GM23338 (cell line): Measurements from ENCODE around the gene THAP9. TPM values are rescaled to one million over a fixed set of nuclear protein-coding genes. Genes with fewer than 3 reads are reported as not detected.

Source experiments
- ATAC-seq: fragments of 200-7000 bp; cut with Tn5 transposase; 3 replicates; pipeline ENCODE4 v1.9.1; 2020
- DNase-seq: peaks from one replicate; pipeline ENCODE4 v3.0.0-alpha.2; 2015; ENCODE audit warnings: low spot score
- H2AFZ ChIP-seq: fragments of 200-600 bp; sonication (generic); 2 replicates; pipeline ENCODE4 v1.8.0; 2016; ENCODE audit warnings: antibody characterized with exemption, mild to moderate bottlenecking, moderate library complexity
- H3F3A ChIP-seq: fragments of 200-600 bp; sonication (generic); replicated peaks from 2 replicates; pipeline ENCODE4 v1.8.0; 2017; ENCODE audit warnings: antibody characterized with exemption, mixed run types, low read depth
- H3K27ac ChIP-seq: fragments of 200-600 bp; sonication (generic); 2 replicates; pipeline ENCODE4 v1.6.1; 2016; ENCODE audit warnings: low read depth
- H3K27me3 ChIP-seq: fragments of 200-600 bp; sonication (generic); 2 replicates; pipeline ENCODE4 v1.8.0; 2016; ENCODE audit warnings: mild to moderate bottlenecking, mixed run types, moderate library complexity; ENCODE audit not compliant: insufficient read depth
- H3K36me3 ChIP-seq: fragments of 200-600 bp; sonication (generic); 2 replicates; pipeline ENCODE4 v1.8.0; 2016; ENCODE audit warnings: mild to moderate bottlenecking; ENCODE audit not compliant: insufficient read depth
- H3K4me1 ChIP-seq: fragments of 200-600 bp; sonication (generic); 2 replicates; pipeline ENCODE4 v1.8.0; 2016; ENCODE audit warnings: mild to moderate bottlenecking, moderate library complexity; ENCODE audit not compliant: insufficient read depth
- H3K4me2 ChIP-seq: fragments of 200-600 bp; sonication (generic); 2 replicates; pipeline ENCODE4 v1.7.1; 2017; ENCODE audit warnings: mixed run types
- H3K4me3 ChIP-seq: fragments of 200-600 bp; sonication (generic); 2 replicates; pipeline ENCODE4 v1.6.1; 2016; ENCODE audit warnings: mixed run types
- H3K79me2 ChIP-seq: fragments of 200-600 bp; sonication (generic); replicated peaks from 2 replicates; pipeline ENCODE4 v1.8.0; 2017; ENCODE audit warnings: mild to moderate bottlenecking; ENCODE audit not compliant: insufficient read depth
- H3K9me2 ChIP-seq: fragments of 200-600 bp; sonication (generic); 2 replicates; pipeline ENCODE4 v1.8.0; 2017; ENCODE audit not compliant: insufficient read depth
- H4K20me1 ChIP-seq: fragments of 200-600 bp; sonication (generic); replicated peaks from 2 replicates; pipeline ENCODE4 v1.8.0; 2017; ENCODE audit warnings: mild to moderate bottlenecking; ENCODE audit not compliant: insufficient read depth
- H3K27ac Mint-ChIP-seq: 2 replicates; pipeline ENCODE4 v1.8.0; 2020; ENCODE audit warnings: inconsistent platforms, mild to moderate bottlenecking, moderate library complexity, mixed read lengths
- H3K27me3 Mint-ChIP-seq: 3 replicates; pipeline ENCODE4 v1.8.0; 2022; ENCODE audit warnings: low read depth, mild to moderate bottlenecking, moderate library complexity, mixed read lengths, inconsistent platforms; ENCODE audit not compliant: insufficient read depth, poor library complexity
- H3K36me3 Mint-ChIP-seq: 3 replicates; pipeline ENCODE4 v1.8.0; 2021; ENCODE audit warnings: low read depth, mild to moderate bottlenecking, inconsistent platforms, moderate library complexity, mixed read lengths
- H3K4me1 Mint-ChIP-seq: 3 replicates; pipeline ENCODE4 v1.8.0; 2020; ENCODE audit warnings: mild to moderate bottlenecking, inconsistent platforms, mixed read lengths
- H3K4me3 Mint-ChIP-seq: 3 replicates; pipeline ENCODE4 v1.8.0; 2021; ENCODE audit warnings: moderate library complexity, mild to moderate bottlenecking, inconsistent platforms, mixed read lengths
- H3K9me3 Mint-ChIP-seq: 3 replicates; pipeline ENCODE4 v1.8.0; 2020; ENCODE audit warnings: moderate library complexity, mild to moderate bottlenecking, inconsistent platforms, mixed read lengths
- ETS1 ChIP-seq: IDR thresholded peaks from 2 replicates; pipeline ENCODE4 v1.6.1; 2016; ENCODE audit warnings: antibody characterized with exemption
- EZH2 ChIP-seq: fragments of 200-600 bp; sonication (generic); IDR thresholded peaks from one replicate; pipeline ENCODE4 v1.8.0; 2017; ENCODE audit warnings: antibody characterized with exemption, mild to moderate bottlenecking, low read depth; ENCODE audit not compliant: unreplicated experiment
- JUNB ChIP-seq: IDR thresholded peaks from one replicate; pipeline ENCODE4 v1.6.1; 2016; ENCODE audit warnings: antibody characterized with exemption; ENCODE audit not compliant: unreplicated experiment
- NANOG ChIP-seq: IDR thresholded peaks from 2 replicates; pipeline ENCODE4 v1.6.1; 2016; ENCODE audit warnings: antibody characterized with exemption, borderline replicate concordance
- REST ChIP-seq: IDR thresholded peaks from one replicate; pipeline ENCODE4 v1.6.1; 2018; ENCODE audit warnings: antibody characterized with exemption; ENCODE audit not compliant: unreplicated experiment
- STAT1 ChIP-seq: IDR thresholded peaks from one replicate; pipeline ENCODE4 v1.6.1; 2016; ENCODE audit warnings: antibody characterized with exemption; ENCODE audit not compliant: unreplicated experiment
- polyA plus RNA-seq: library from polyadenylated mRNA; unstranded; fragments of >200 nt; fragmentation: Nextera tagmentation; extraction: Ambion mirVana; gene quantifications from 2 replicates; pipeline ENCODE4 v1.2.1, GENCODE V29; 2016
- total RNA-seq: library from RNA; depleted of rRNA; stranded (reverse); fragments of >200 nt; shearing (Covaris generic); gene quantifications from 2 replicates; pipeline ENCODE4 v1.2.3, GENCODE V29; 2014

The THAP9 gene
- total and polyA plus RNA-seq, 2 experiments from 2014 or later, result 8.7 to 22.3 TPM

- TF ChIP-seq REST, result no peak
- no peak for TF ChIP-seq ETS1
These were observed 21.3 kb downstream of the THAP9 start (continued) for GRCh38 chr4:82921795-82922194.

- Mint-ChIP-seq H3K4me3 (no peak overlapping the region), H3K36me3 (peaks cover 8% of the 10 kb centered on the region; the same call in 2 of the 3 replicates), H3K4me1 (peaks cover 2% of the 10 kb centered on the region; the same call in 1 of the 3 replicates), H3K27ac (no peak overlapping the region), H3K9me3 (no peaks in the 10 kb centered on the region), H3K27me3 (no peaks in the 10 kb centered on the region)
- H4K20me1 ChIP-seq, result no peaks in the 10 kb centered on the region
- H3K27ac ChIP-seq, result no peak overlapping the region
- H3K9me2 ChIP-seq, result no peaks in the 10 kb centered on the region
- H3K4me2 ChIP-seq, result no peak overlapping the region
- H3K27me3 ChIP-seq, result no peaks in the 10 kb centered on the region
- H3K4me1 ChIP-seq, result no peaks in the 10 kb centered on the region
- H3K36me3 ChIP-seq, result no peaks in the 10 kb centered on the region
- H3K4me3 ChIP-seq, result no peak overlapping the region
- ATAC-seq, result no peak
- no peaks in the 10 kb centered on the region for H3F3A ChIP-seq
- TF ChIP-seq NANOG, result no peak
- TF ChIP-seq REST, result no peak
- TF ChIP-seq EZH2, result no peak
- no peak for TF ChIP-seq JUNB
- no peak for TF ChIP-seq ETS1
- TF ChIP-seq STAT1, result no peak
- H2AFZ ChIP-seq, result no peak overlapping the region
- no peak for DNase-seq
- H3K79me2 ChIP-seq, result no peaks in the 10 kb centered on the region
These were observed 30.6 kb downstream of the THAP9 start for GRCh38 chr4:82930848-82931755.
